ENCODE results near the gene PSMD13.
A peak's percentile ranks its signal among the peaks of the same experiment; 100 is the strongest.

PSMD13 gene

DNA sequence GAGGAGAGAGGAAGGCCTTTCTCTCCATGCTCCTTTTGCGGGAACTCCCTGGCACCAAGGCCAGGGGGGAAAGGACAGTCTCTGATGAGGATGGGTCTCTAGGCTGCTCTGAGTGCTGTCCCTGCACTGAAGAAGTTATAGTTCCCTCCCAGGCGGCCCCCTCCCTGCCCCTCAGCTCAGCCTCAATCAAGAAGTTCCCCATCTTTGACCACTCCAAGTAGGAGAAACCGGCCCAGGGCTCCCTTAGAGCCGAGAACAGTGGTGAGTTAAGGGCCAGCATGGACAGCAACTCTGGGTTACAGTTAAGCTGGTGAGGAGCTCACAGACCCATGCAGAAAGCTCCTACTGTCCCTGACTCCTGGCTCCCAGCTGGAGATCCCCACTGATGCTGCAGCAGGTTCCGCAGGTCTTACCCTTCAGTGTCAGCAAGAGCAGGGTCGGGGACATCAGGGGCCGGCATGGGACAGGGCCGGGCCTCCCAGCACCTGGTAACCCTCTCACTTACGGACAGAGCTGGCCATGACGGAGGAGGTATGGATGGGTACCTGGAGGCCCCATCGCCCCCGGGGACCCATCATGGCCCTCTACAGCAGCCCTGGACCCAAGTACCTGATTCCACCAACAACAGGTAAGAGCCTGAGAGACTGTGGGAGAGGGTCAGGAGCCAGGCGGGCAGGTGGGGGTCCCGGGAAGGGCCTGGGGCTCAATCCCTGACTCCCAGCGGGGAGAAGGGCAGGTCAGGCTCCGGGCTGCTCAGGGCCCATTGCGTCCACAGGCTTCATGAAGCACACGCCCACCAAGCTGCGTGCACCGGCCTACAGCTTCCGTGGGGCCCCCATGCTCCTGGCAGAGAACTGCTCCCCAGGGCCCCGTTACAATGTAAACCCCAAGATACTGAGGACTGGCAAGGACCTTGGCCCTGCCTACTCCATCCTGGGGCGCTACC is 39.7 kb upstream of the PSMD13 start:
- Histone ChIP-seq H3K27ac (replicated peaks; ENCODE audit: low read length) (no peak overlapping the region), H3K9ac (ENCODE audit: low read depth, low read length, poor library complexity) (no peak overlapping the region), H2BK12ac (ENCODE audit: low read length) (no peak overlapping the region), H3K14ac (ENCODE audit: low read length) (no peak overlapping the region), H3K9me3 (replicated peaks in 1 of 2; ENCODE audit: control insufficient read depth in 2 of 2, insufficient read depth in 1 of 2, low read depth in 1 of 2, low read length in 2 of 2) (no peaks in the 10 kb centered on the region), H3K18ac (ENCODE audit: low read length) (peak overlapping the region; percentile 57), H2AK5ac (ENCODE audit: low read depth, low read length) (no peak overlapping the region), H3K27me3 (ENCODE audit: control insufficient read depth in 3 of 3, insufficient read depth in 3 of 3, low read depth in 1 of 3, low read length in 3 of 3) (no peaks in the 10 kb centered on the region), H3K4me1 (ENCODE audit: control insufficient read depth in 2 of 2, insufficient read depth in 1 of 2, low read depth in 1 of 2, low read length in 2 of 2) (no peaks in the 10 kb centered on the region), H2AFZ (ENCODE audit: low read length) (no peak overlapping the region), H3K4me2 (ENCODE audit: insufficient read depth, low read length, poor library complexity, severe bottlenecking) (no peak overlapping the region), H2BK120ac (ENCODE audit: low read depth, low read length) (no peak overlapping the region), H3K23ac (ENCODE audit: low read depth, low read length, poor library complexity) (peak overlapping the region; percentile 89), H2BK15ac (ENCODE audit: low read length) (no peak overlapping the region), H2BK5ac (ENCODE audit: low read length) (peak overlapping the region; percentile 66), H4K8ac (ENCODE audit: low read depth, low read length) (no peak overlapping the region), H3K4ac (ENCODE audit: low read length) (no peak overlapping the region), H3K36me3 (replicated peaks in 1 of 2; ENCODE audit: control insufficient read depth in 2 of 2, insufficient read depth in 2 of 2, low read length in 2 of 2) (peaks cover 5 to 10% of the 10 kb centered on the region in 2 donors), H3K4me3 (ENCODE audit: low read length in 2 of 2) (peak overlapping the region in 1 of 2 donors; percentile 14), H3K79me1 (ENCODE audit: low read depth, low read length) (no peaks in the 10 kb centered on the region), H4K91ac (ENCODE audit: low read depth, low read length, poor library complexity) (no peak overlapping the region)
- DNase-seq (ENCODE audit: low spot score) = no peak
- no CpG with 5 or more reads among the region's 23 CpGs for WGBS, 2 donors (ENCODE audit: extremely low coverage in 2 of 2, insufficient read length in 2 of 2, insufficient replicate concordance in 1 of 2)

DNA sequence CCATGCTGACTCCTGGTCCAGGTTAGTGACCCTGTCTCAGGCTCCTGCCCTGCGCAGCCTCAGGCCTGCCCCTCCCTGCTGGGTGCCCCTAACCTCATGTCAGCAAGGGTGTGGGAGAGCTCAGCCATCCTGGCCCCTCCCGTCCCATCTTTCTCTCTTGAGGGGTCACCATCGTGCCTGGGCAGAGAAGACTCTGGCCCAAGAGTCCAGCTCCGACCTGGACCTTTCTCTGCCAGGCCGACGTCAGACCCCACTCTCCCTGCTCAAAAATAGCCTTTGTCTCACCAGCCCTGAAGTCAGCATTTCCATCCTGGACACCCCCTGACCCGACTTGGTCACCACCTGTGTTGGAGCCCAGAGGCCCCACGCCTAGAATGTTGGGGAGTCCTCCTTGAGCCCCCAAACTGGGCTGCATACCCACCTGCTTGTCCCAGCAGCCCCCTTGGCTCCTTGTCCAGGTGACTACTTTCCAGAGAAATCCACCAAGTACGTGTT is 39.0 kb upstream of the PSMD13 start:
- WGBS, 2 donors (ENCODE audit: extremely low coverage in 2 of 2, insufficient read length in 2 of 2, insufficient replicate concordance in 1 of 2) = no CpG with 5 or more reads among the region's 9 CpGs

DNA sequence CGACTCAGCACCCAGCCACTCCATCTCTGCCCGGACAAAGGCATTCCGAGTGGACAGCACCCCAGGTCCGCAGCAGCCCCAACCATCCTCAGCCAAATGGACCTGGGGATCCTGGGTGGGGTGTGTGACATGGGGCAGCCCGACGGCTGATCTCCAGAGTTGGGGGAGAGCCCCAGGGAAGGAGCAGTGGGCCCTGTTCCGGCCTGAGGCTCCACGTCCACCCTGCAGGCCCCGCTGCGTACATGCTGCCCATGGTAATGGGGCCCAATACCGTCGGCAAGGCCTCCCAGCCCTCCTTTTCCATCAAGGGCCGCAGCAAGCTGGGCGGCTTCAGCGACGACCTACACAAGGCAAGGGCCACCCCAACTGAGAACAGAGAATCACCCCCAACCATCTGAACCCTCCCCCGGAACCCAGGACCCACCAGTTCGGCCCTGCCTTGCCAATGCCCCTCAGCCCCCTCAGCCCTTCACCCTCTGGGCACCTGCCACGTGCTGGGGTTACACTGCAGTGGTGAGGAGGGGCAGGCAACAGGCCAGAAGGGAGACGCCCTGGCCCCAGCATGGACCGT is 38.5 kb upstream of the PSMD13 start:
- no peak overlapping the region for H3K4ac ChIP-seq (ENCODE audit: low read length)
- no peak overlapping the region for H2BK15ac ChIP-seq (ENCODE audit: low read length)
- H3K36me3 ChIP-seq (replicated peaks in 1 of 2; ENCODE audit: control insufficient read depth in 2 of 2, insufficient read depth in 2 of 2, low read length in 2 of 2) = peaks cover 7 to 11% of the 10 kb centered on the region in 2 donors
- H3K4me2 ChIP-seq (ENCODE audit: insufficient read depth, low read length, poor library complexity, severe bottlenecking) = no peak overlapping the region
- H4K8ac ChIP-seq (ENCODE audit: low read depth, low read length) = no peak overlapping the region
- H2AK5ac ChIP-seq (ENCODE audit: low read depth, low read length) = no peak overlapping the region
- peak overlapping the region; percentile 57 for H3K23ac ChIP-seq (ENCODE audit: low read depth, low read length, poor library complexity)
- H3K27ac ChIP-seq (replicated peaks; ENCODE audit: low read length) = no peak overlapping the region
- H2BK5ac ChIP-seq (ENCODE audit: low read length) = peak overlapping the region; percentile 66
- H3K9ac ChIP-seq (ENCODE audit: low read depth, low read length, poor library complexity) = no peak overlapping the region
- H2AFZ ChIP-seq (ENCODE audit: low read length) = no peak overlapping the region
- DNase-seq (ENCODE audit: low spot score) = no peak
- no peak overlapping the region for H3K4me3 ChIP-seq (ENCODE audit: low read length in 2 of 2)
- H3K4me1 ChIP-seq (ENCODE audit: control insufficient read depth in 2 of 2, insufficient read depth in 1 of 2, low read depth in 1 of 2, low read length in 2 of 2) = no peaks in the 10 kb centered on the region
- no peaks in the 10 kb centered on the region for H3K27me3 ChIP-seq (ENCODE audit: control insufficient read depth in 3 of 3, insufficient read depth in 3 of 3, low read depth in 1 of 3, low read length in 3 of 3)
- H3K79me1 ChIP-seq (ENCODE audit: low read depth, low read length) = no peaks in the 10 kb centered on the region
- no peak overlapping the region for H2BK12ac ChIP-seq (ENCODE audit: low read length)
- peak overlapping the region; percentile 38 for H3K18ac ChIP-seq (ENCODE audit: low read length)
- peak overlapping the region; percentile 72 for H2BK120ac ChIP-seq (ENCODE audit: low read depth, low read length)
- no peak overlapping the region for H4K91ac ChIP-seq (ENCODE audit: low read depth, low read length, poor library complexity)
- H3K14ac ChIP-seq (ENCODE audit: low read length) = peak overlapping the region; percentile 56
- H3K9me3 ChIP-seq (replicated peaks in 1 of 2; ENCODE audit: control insufficient read depth in 2 of 2, insufficient read depth in 1 of 2, low read depth in 1 of 2, low read length in 2 of 2) = no peaks in the 10 kb centered on the region
- no CpG with 5 or more reads among the region's 21 CpGs for WGBS, 2 donors (ENCODE audit: extremely low coverage in 2 of 2, insufficient read length in 2 of 2, insufficient replicate concordance in 1 of 2)

More for the DNA sequence above, 39.0 kb upstream of the PSMD13 start:
- Histone ChIP-seq H3K79me1 (ENCODE audit: low read depth, low read length) (no peaks in the 10 kb centered on the region), H2BK5ac (ENCODE audit: low read length) (peak overlapping the region; percentile 66), H3K23ac (ENCODE audit: low read depth, low read length, poor library complexity) (peak overlapping the region; percentile 73), H3K4me3 (ENCODE audit: low read length in 2 of 2) (peak overlapping the region in 1 of 2 donors; percentile 14), H4K8ac (ENCODE audit: low read depth, low read length) (no peak overlapping the region), H3K18ac (ENCODE audit: low read length) (peak overlapping the region; percentile 57), H2AK5ac (ENCODE audit: low read depth, low read length) (no peak overlapping the region), H2BK15ac (ENCODE audit: low read length) (no peak overlapping the region), H4K91ac (ENCODE audit: low read depth, low read length, poor library complexity) (no peak overlapping the region), H3K36me3 (replicated peaks in 1 of 2; ENCODE audit: control insufficient read depth in 2 of 2, insufficient read depth in 2 of 2, low read length in 2 of 2) (peaks cover 5 to 10% of the 10 kb centered on the region in 2 donors), H2BK120ac (ENCODE audit: low read depth, low read length) (peak overlapping the region; percentile 72), H3K4ac (ENCODE audit: low read length) (no peak overlapping the region), H3K27me3 (ENCODE audit: control insufficient read depth in 3 of 3, insufficient read depth in 3 of 3, low read depth in 1 of 3, low read length in 3 of 3) (no peaks in the 10 kb centered on the region), H3K27ac (replicated peaks; ENCODE audit: low read length) (no peak overlapping the region), H3K9ac (ENCODE audit: low read depth, low read length, poor library complexity) (no peak overlapping the region), H2AFZ (ENCODE audit: low read length) (no peak overlapping the region), H3K4me2 (ENCODE audit: insufficient read depth, low read length, poor library complexity, severe bottlenecking) (no peak overlapping the region), H3K4me1 (ENCODE audit: control insufficient read depth in 2 of 2, insufficient read depth in 1 of 2, low read depth in 1 of 2, low read length in 2 of 2) (no peaks in the 10 kb centered on the region), H3K14ac (ENCODE audit: low read length) (no peak overlapping the region), H2BK12ac (ENCODE audit: low read length) (no peak overlapping the region), H3K9me3 (replicated peaks in 1 of 2; ENCODE audit: control insufficient read depth in 2 of 2, insufficient read depth in 1 of 2, low read depth in 1 of 2, low read length in 2 of 2) (no peaks in the 10 kb centered on the region)
- DNase-seq (ENCODE audit: low spot score) = no peak

DNA sequence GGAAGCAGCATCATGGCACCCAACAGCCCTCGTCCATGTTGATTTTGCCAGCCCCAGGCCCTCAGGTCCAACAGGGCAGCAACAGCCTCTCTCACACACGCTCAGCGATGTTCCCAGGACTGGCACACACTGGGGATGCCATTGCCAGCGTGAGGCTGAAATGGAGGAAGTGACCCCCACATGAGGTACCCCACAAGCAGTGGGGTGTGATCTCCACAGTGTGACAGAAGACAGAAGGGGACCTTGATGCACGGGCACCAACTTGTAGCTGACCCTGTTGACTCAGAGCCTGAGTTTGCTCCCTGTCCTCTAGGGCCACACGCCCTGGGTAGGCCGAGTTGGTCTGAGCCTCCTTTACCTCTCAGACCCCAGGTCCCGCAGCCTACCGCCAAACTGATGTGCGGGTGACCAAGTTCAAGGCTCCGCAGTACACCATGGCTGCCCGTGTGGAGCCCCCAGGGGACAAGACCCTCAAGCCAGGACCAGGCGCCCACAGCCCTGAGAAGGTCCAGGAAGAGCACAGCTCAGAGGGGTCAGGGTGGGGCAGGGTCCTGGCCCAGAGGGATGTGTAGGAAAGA is 37.7 kb upstream of the PSMD13 start:
- Histone ChIP-seq H3K27ac (replicated peaks; ENCODE audit: low read length) (no peak overlapping the region), H2AK5ac (ENCODE audit: low read depth, low read length) (no peak overlapping the region), H3K4me3 (ENCODE audit: low read length in 2 of 2) (no peak overlapping the region), H3K14ac (ENCODE audit: low read length) (no peak overlapping the region), H2BK120ac (ENCODE audit: low read depth, low read length) (no peak overlapping the region), H2BK12ac (ENCODE audit: low read length) (no peak overlapping the region), H2AFZ (ENCODE audit: low read length) (no peak overlapping the region), H3K9me3 (replicated peaks in 1 of 2; ENCODE audit: control insufficient read depth in 2 of 2, insufficient read depth in 1 of 2, low read depth in 1 of 2, low read length in 2 of 2) (no peaks in the 10 kb centered on the region), H3K79me1 (ENCODE audit: low read depth, low read length) (peaks cover 3% of the 10 kb centered on the region), H2BK5ac (ENCODE audit: low read length) (no peak overlapping the region), H3K4ac (ENCODE audit: low read length) (no peak overlapping the region), H3K9ac (ENCODE audit: low read depth, low read length, poor library complexity) (no peak overlapping the region), H4K91ac (ENCODE audit: low read depth, low read length, poor library complexity) (no peak overlapping the region), H4K8ac (ENCODE audit: low read depth, low read length) (no peak overlapping the region), H3K4me1 (ENCODE audit: control insufficient read depth in 2 of 2, insufficient read depth in 1 of 2, low read depth in 1 of 2, low read length in 2 of 2) (no peaks in the 10 kb centered on the region), H3K18ac (ENCODE audit: low read length) (no peak overlapping the region), H2BK15ac (ENCODE audit: low read length) (no peak overlapping the region), H3K27me3 (ENCODE audit: control insufficient read depth in 3 of 3, insufficient read depth in 3 of 3, low read depth in 1 of 3, low read length in 3 of 3) (no peaks in the 10 kb centered on the region), H3K4me2 (ENCODE audit: insufficient read depth, low read length, poor library complexity, severe bottlenecking) (no peak overlapping the region), H3K23ac (ENCODE audit: low read depth, low read length, poor library complexity) (no peak overlapping the region), H3K36me3 (replicated peaks in 1 of 2; ENCODE audit: control insufficient read depth in 2 of 2, insufficient read depth in 2 of 2, low read length in 2 of 2) (peaks cover 14 to 19% of the 10 kb centered on the region in 2 donors)
- no peak for DNase-seq (ENCODE audit: low spot score)
- WGBS, 2 donors (ENCODE audit: extremely low coverage in 2 of 2, insufficient read length in 2 of 2, insufficient replicate concordance in 1 of 2) = no CpG with 5 or more reads among the region's 13 CpGs
